ENCODE results near the gene MBOAT2. TPM values are rescaled to one million over a fixed set of nuclear protein-coding genes. Genes with fewer than 3 reads are reported as not detected.

MBOAT2 gene
- total and polyA plus RNA-seq, 2 experiments from 2014 or later: 38.2 to 58.3 TPM

- H3K36me3 ChIP-seq: no peaks in the 10 kb centered on the region
- no peaks in the 10 kb centered on the region for H3K27me3 ChIP-seq
- no peaks in the 10 kb centered on the region for H3K9me3 ChIP-seq (ENCODE audit: low read depth)
- no peaks in the 10 kb centered on the region for H3K4me1 ChIP-seq (ENCODE audit: low read depth)
- TF ChIP-seq, protein P1, sequence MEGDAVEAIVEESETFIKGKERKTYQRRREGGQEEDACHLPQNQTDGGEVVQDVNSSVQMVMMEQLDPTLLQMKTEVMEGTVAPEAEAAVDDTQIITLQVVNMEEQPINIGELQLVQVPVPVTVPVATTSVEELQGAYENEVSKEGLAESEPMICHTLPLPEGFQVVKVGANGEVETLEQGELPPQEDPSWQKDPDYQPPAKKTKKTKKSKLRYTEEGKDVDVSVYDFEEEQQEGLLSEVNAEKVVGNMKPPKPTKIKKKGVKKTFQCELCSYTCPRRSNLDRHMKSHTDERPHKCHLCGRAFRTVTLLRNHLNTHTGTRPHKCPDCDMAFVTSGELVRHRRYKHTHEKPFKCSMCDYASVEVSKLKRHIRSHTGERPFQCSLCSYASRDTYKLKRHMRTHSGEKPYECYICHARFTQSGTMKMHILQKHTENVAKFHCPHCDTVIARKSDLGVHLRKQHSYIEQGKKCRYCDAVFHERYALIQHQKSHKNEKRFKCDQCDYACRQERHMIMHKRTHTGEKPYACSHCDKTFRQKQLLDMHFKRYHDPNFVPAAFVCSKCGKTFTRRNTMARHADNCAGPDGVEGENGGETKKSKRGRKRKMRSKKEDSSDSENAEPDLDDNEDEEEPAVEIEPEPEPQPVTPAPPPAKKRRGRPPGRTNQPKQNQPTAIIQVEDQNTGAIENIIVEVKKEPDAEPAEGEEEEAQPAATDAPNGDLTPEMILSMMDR (IDR thresholded peaks at IDR 0.05; ENCODE audit: low read depth, low read length): no peak
- DNase-seq (ENCODE audit: low read depth in 1 of 2, low spot score in 1 of 2): no peak
- no peak overlapping the region for H3K27ac ChIP-seq
- no peak overlapping the region for H3K4me3 ChIP-seq
These were observed 48.5 kb downstream of the MBOAT2 start for GRCh38 chr2:8954990-8955389.

DNA sequence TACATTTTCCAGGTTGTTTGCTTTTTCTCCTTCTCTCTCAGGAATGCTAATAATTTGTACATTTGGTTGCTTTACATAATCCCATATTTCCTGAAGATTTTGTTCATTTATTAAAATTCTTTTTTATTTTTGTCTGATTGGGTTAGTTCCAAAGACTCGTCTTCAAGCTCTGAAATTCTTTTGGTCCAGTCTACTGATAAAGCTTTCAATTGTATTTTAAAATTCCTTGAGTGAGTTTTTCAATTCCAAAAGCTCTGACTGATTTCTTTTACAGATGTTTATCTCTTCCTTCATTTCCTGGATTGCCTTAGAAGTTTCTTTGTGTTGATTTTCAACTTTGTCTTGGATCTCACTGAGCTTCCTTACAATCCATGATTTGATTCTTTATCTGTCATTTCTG is 50.0 kb downstream of the MBOAT2 start:
- no peak overlapping the region for H3K27ac ChIP-seq
- TF ChIP-seq, protein P1 (IDR thresholded peaks at IDR 0.05; ENCODE audit: low read depth, low read length): no peak
- no peak for DNase-seq (ENCODE audit: low read depth in 1 of 2, low spot score in 1 of 2)
- H3K4me3 ChIP-seq: no peak overlapping the region
- H3K9me3 ChIP-seq (ENCODE audit: low read depth): no peaks in the 10 kb centered on the region
- H3K4me1 ChIP-seq (ENCODE audit: low read depth): no peaks in the 10 kb centered on the region
- no peaks in the 10 kb centered on the region for H3K36me3 ChIP-seq
- H3K27me3 ChIP-seq: no peaks in the 10 kb centered on the region

GRCh38 chr2:8939486-8940114 is 63.9 kb downstream of the MBOAT2 start:
- no peaks in the 10 kb centered on the region for H3K36me3 ChIP-seq
- no peak overlapping the region for H3K4me3 ChIP-seq
- no peaks in the 10 kb centered on the region for H3K9me3 ChIP-seq (ENCODE audit: low read depth)
- no peaks in the 10 kb centered on the region for H3K4me1 ChIP-seq (ENCODE audit: low read depth)
- H3K27ac ChIP-seq: no peak overlapping the region
- no peak for DNase-seq (ENCODE audit: low read depth in 1 of 2, low spot score in 1 of 2)
- H3K27me3 ChIP-seq: no peaks in the 10 kb centered on the region
- TF ChIP-seq, protein P1 (IDR thresholded peaks at IDR 0.05; ENCODE audit: low read depth, low read length): no peak

GRCh38 chr2:8938384-8938783 is 65.1 kb downstream of the MBOAT2 start:
- no peaks in the 10 kb centered on the region for H3K4me1 ChIP-seq (ENCODE audit: low read depth)
- no peaks in the 10 kb centered on the region for H3K9me3 ChIP-seq (ENCODE audit: low read depth)
- H3K27ac ChIP-seq: no peak overlapping the region
- H3K27me3 ChIP-seq: no peaks in the 10 kb centered on the region
- no peaks in the 10 kb centered on the region for H3K36me3 ChIP-seq
- no peak for DNase-seq (ENCODE audit: low read depth in 1 of 2, low spot score in 1 of 2)
- TF ChIP-seq, protein P1 (IDR thresholded peaks at IDR 0.05; ENCODE audit: low read depth, low read length): no peak
- no peak overlapping the region for H3K4me3 ChIP-seq

- no peak for DNase-seq (ENCODE audit: low read depth in 1 of 2, low spot score in 1 of 2)
- Histone ChIP-seq H3K4me1 (ENCODE audit: low read depth) (no peaks in the 10 kb centered on the region), H3K4me3 (no peak overlapping the region), H3K27ac (no peak overlapping the region), H3K27me3 (no peaks in the 10 kb centered on the region), H3K9me3 (ENCODE audit: low read depth) (no peaks in the 10 kb centered on the region), H3K36me3 (no peaks in the 10 kb centered on the region)
- TF ChIP-seq, protein P1 (IDR thresholded peaks at IDR 0.05; ENCODE audit: low read depth, low read length): no peak
These were observed 67.5 kb downstream of the MBOAT2 start for GRCh38 chr2:8935982-8936381.

All from cardiac muscle cell (in vitro differentiated cells and primary cell).